Prostate gland (tissue), 2 donors: ENCODE measurements around the gene LHFPL3.

Experiments used
- CTCF ChIP-seq, 4 experiments: fragments of 200-600 bp in 2 of 4; fragments of 450-650 bp in 2 of 4; sonication (generic) in 2 of 4; IDR thresholded peaks; 1 replicate in 3 of 4; 2 replicates in 1 of 4; pipeline ENCODE4 v1.5.1; 2016 to 2019; ENCODE audit warnings: antibody characterized with exemption in 4 of 4, mild to moderate bottlenecking in 2 of 4, moderate library complexity in 2 of 4
- POLR2A ChIP-seq: fragments of 450-650 bp; IDR thresholded peaks from one replicate; pipeline ENCODE4 v1.6.1; 2016; ENCODE audit warnings: antibody characterized with exemption, mild to moderate bottlenecking

GRCh38 chr7:104922182-104923009 is 594.0 kb downstream of the LHFPL3 start:
- TF ChIP-seq CTCF (IDR thresholded peaks at IDR 0.05) = no peak
- TF ChIP-seq POLR2A = no peak
